Stomach smooth muscle (tissue), 2 donors: ENCODE results near the gene SLC38A8.

Experiments
- H3K27ac ChIP-seq: one replicate; pipeline ENCODE4 v1.7.0; 2013; ENCODE audit warnings: mild to moderate bottlenecking, low read length, inconsistent platforms
- H3K27me3 ChIP-seq, 2 donors: one replicate each; pipeline ENCODE4 v1.7.0; 2013; ENCODE audit warnings: low read length in 2 of 2; ENCODE audit not compliant: insufficient read depth in 2 of 2, control insufficient read depth in 1 of 2
- H3K36me3 ChIP-seq, 2 donors: one replicate each; pipeline ENCODE4 v1.7.0; 2013; ENCODE audit warnings: low read length in 2 of 2; ENCODE audit not compliant: control insufficient read depth in 2 of 2, insufficient read depth in 2 of 2
- H3K4me1 ChIP-seq: one replicate; pipeline ENCODE4 v1.7.0; 2013; ENCODE audit warnings: low read length; ENCODE audit not compliant: control insufficient read depth, insufficient read depth
- H3K4me3 ChIP-seq, 2 donors: one replicate each; pipeline ENCODE4 v1.7.0; 2013; ENCODE audit warnings: low read length in 2 of 2
- H3K9ac ChIP-seq, 2 donors: one replicate each; pipeline ENCODE4 v1.7.0; 2013; ENCODE audit warnings: low read length in 2 of 2, mild to moderate bottlenecking in 1 of 2
- H3K9me3 ChIP-seq, 2 donors: one replicate each; pipeline ENCODE4 v1.7.0; 2013; ENCODE audit warnings: low read length in 2 of 2; ENCODE audit not compliant: control insufficient read depth in 2 of 2
- donor health status: healthy.
- donor health status: Pancreatic carcinoma.

Gene SLC38A8

GRCh38 chr16:83971165-83972130 is 71.1 kb downstream of the SLC38A8 start:
- Histone ChIP-seq H3K4me1 (peaks cover 4% of the 10 kb centered on the region), H3K36me3 (no peaks in the 10 kb centered on the region), H3K27ac (no peak overlapping the region), H3K27me3 (peaks cover 5 to 9% of the 10 kb centered on the region in 2 donors), H3K9ac (no peak overlapping the region), H3K9me3 (no peaks in the 10 kb centered on the region), H3K4me3 (no peak overlapping the region)

GRCh38 chr16:83970430-83970815 is 72.2 kb downstream of the SLC38A8 start:
- Histone ChIP-seq H3K27me3 (peaks cover 5 to 9% of the 10 kb centered on the region in 2 donors), H3K27ac (no peak overlapping the region), H3K9ac (no peak overlapping the region), H3K9me3 (no peaks in the 10 kb centered on the region), H3K4me3 (no peak overlapping the region), H3K36me3 (no peaks in the 10 kb centered on the region), H3K4me1 (peaks cover 4% of the 10 kb centered on the region)

- Histone ChIP-seq H3K36me3 (no peaks in the 10 kb centered on the region), H3K9ac (no peak overlapping the region), H3K4me1 (peaks cover 4% of the 10 kb centered on the region), H3K4me3 (no peak overlapping the region), H3K9me3 (no peaks in the 10 kb centered on the region), H3K27ac (no peak overlapping the region), H3K27me3 (peaks cover 5 to 9% of the 10 kb centered on the region in 2 donors)
Measured at GRCh38 chr16:83969771-83970429, 72.7 kb downstream of the SLC38A8 start.

- H3K9me3 ChIP-seq, result no peaks in the 10 kb centered on the region
- no peaks in the 10 kb centered on the region for H3K36me3 ChIP-seq
- peaks cover 4% of the 10 kb centered on the region for H3K4me1 ChIP-seq
- peaks cover 2 to 9% of the 10 kb centered on the region in 2 donors for H3K27me3 ChIP-seq
- H3K27ac ChIP-seq, result no peak overlapping the region
- H3K9ac ChIP-seq, result no peak overlapping the region
- H3K4me3 ChIP-seq, result peak overlapping the region in 1 of 2 donors; percentile 15
Measured at GRCh38 chr16:83968891-83969649, 73.5 kb downstream of the SLC38A8 start.

- no peaks in the 10 kb centered on the region for H3K9me3 ChIP-seq
- peaks cover 2 to 9% of the 10 kb centered on the region in 2 donors for H3K27me3 ChIP-seq
- H3K9ac ChIP-seq, result no peak overlapping the region
- peaks cover 4% of the 10 kb centered on the region for H3K4me1 ChIP-seq
- no peak overlapping the region for H3K27ac ChIP-seq
- H3K36me3 ChIP-seq, result no peaks in the 10 kb centered on the region
- H3K4me3 ChIP-seq, result peak overlapping the region in 1 of 2 donors; percentile 15
Measured at GRCh38 chr16:83968306-83968851, 74.2 kb downstream of the SLC38A8 start.

- peaks cover 2 to 9% of the 10 kb centered on the region in 2 donors for H3K27me3 ChIP-seq
- peak within 1 kb of the TSS in 1 of 2 donors; percentile 15 for H3K4me3 ChIP-seq
- H3K9me3 ChIP-seq, result no peaks in the 10 kb centered on the region
- no peak within 1 kb of the TSS for H3K27ac ChIP-seq
- H3K9ac ChIP-seq, result no peak within 1 kb of the TSS
- peaks cover 0 to under 1% of the 10 kb centered on the region in 2 donors for H3K36me3 ChIP-seq
- H3K4me1 ChIP-seq, result peaks cover 4% of the 10 kb centered on the region
Measured at GRCh38 chr16:83967838-83968305, 74.7 kb downstream of the SLC38A8 start, which contains the start of gene NECAB2. NECAB2 (plus strand) TSS chr16:83968244; CDS start chr16:83968649, 405 bp downstream.

GRCh38 chr16:83967091-83967490 is 75.5 kb downstream of the SLC38A8 start:
- Histone ChIP-seq H3K4me3 (no peak overlapping the region), H3K9ac (no peak overlapping the region), H3K4me1 (peaks cover 4% of the 10 kb centered on the region), H3K27ac (no peak overlapping the region), H3K36me3 (peaks cover 5 to 6% of the 10 kb centered on the region in 2 donors), H3K27me3 (peaks cover 2 to 9% of the 10 kb centered on the region in 2 donors), H3K9me3 (no peaks in the 10 kb centered on the region)

- Histone ChIP-seq H3K9ac (no peak overlapping the region), H3K27me3 (peaks cover 2 to 9% of the 10 kb centered on the region in 2 donors), H3K36me3 (peaks cover 5 to 7% of the 10 kb centered on the region in 2 donors), H3K9me3 (no peaks in the 10 kb centered on the region), H3K27ac (no peak overlapping the region), H3K4me1 (peaks cover 4% of the 10 kb centered on the region), H3K4me3 (no peak overlapping the region)
Measured at GRCh38 chr16:83966153-83966696, 76.4 kb downstream of the SLC38A8 start.

GRCh38 chr16:83965444-83966152 is 77.0 kb downstream of the SLC38A8 start:
- H3K27me3 ChIP-seq, result peaks cover 2 to 9% of the 10 kb centered on the region in 2 donors
- H3K9me3 ChIP-seq, result no peaks in the 10 kb centered on the region
- H3K4me3 ChIP-seq, result no peak overlapping the region
- no peak overlapping the region for H3K9ac ChIP-seq
- peaks cover 4% of the 10 kb centered on the region for H3K4me1 ChIP-seq
- peaks cover 8 to 11% of the 10 kb centered on the region in 2 donors for H3K36me3 ChIP-seq
- H3K27ac ChIP-seq, result no peak overlapping the region
